Memory B cell (primary cell): ENCODE measurements around the gene ZBTB22.

ENCODE experiments used
- ATAC-seq: fragments of 150-1000 bp; cut with Tn5 transposase; 2 replicates; pipeline ENCODE4 v1.10.0; 2021; ENCODE audit warnings: low read depth, mild to moderate bottlenecking, moderate library complexity
- DNase-seq, 2 donors: peaks; one replicate each; pipeline ENCODE4 v3.0.0; 2022; ENCODE audit warnings: low spot score in 2 of 2
- H3K27ac Mint-ChIP-seq: one replicate; pipeline ENCODE4 v1.8.0; 2022; ENCODE audit warnings: mild to moderate bottlenecking, moderate library complexity, mixed read lengths
- H3K27me3 Mint-ChIP-seq: one replicate; pipeline ENCODE4 v1.8.0; 2022; ENCODE audit warnings: mixed read lengths
- H3K36me3 Mint-ChIP-seq: one replicate; pipeline ENCODE4 v1.8.0; 2022; ENCODE audit warnings: mild to moderate bottlenecking, mixed read lengths
- H3K4me1 Mint-ChIP-seq: one replicate; pipeline ENCODE4 v1.8.0; 2022; ENCODE audit warnings: mixed read lengths
- H3K4me3 Mint-ChIP-seq: one replicate; pipeline ENCODE4 v1.8.0; 2022; ENCODE audit warnings: mild to moderate bottlenecking, moderate library complexity, mixed read lengths
- H3K9me3 Mint-ChIP-seq: one replicate; pipeline ENCODE4 v1.8.0; 2022; ENCODE audit warnings: mixed read lengths

Gene ZBTB22

GRCh38 chr6:33318426-33319073 is 1.0 kb upstream of the ZBTB22 start:
- peak overlapping the region; percentile 100 for H3K27ac Mint-ChIP-seq
- ATAC-seq: no peak
- H3K36me3 Mint-ChIP-seq: peaks cover 31% of the 10 kb centered on the region
- H3K4me3 Mint-ChIP-seq: peak overlapping the region; percentile 99
- peaks cover 61% of the 10 kb centered on the region for H3K4me1 Mint-ChIP-seq
- no peak for DNase-seq
- H3K27me3 Mint-ChIP-seq: no peaks in the 10 kb centered on the region
- H3K9me3 Mint-ChIP-seq: no peaks in the 10 kb centered on the region

- Mint-ChIP-seq H3K4me3 (peak overlapping the region; percentile 99), H3K36me3 (peaks cover 37% of the 10 kb centered on the region), H3K4me1 (peaks cover 58% of the 10 kb centered on the region), H3K27ac (peak overlapping the region; percentile 100), H3K9me3 (no peaks in the 10 kb centered on the region), H3K27me3 (no peaks in the 10 kb centered on the region)
- DNase-seq (no peak), ATAC-seq (no peak)
Measured at GRCh38 chr6:33317419-33317668, 200 bp downstream of the ZBTB22 start.

- no peaks in the 10 kb centered on the region for H3K9me3 Mint-ChIP-seq
- no peaks in the 10 kb centered on the region for H3K27me3 Mint-ChIP-seq
- ATAC-seq: no peak
- H3K36me3 Mint-ChIP-seq: peaks cover 34% of the 10 kb centered on the region
- DNase-seq: no peak
- H3K4me3 Mint-ChIP-seq: peak overlapping the region; percentile 99
- peaks cover 58% of the 10 kb centered on the region for H3K4me1 Mint-ChIP-seq
- peak overlapping the region; percentile 100 for H3K27ac Mint-ChIP-seq
Measured at GRCh38 chr6:33316603-33317418, 733 bp downstream of the ZBTB22 start.

GRCh38 chr6:33315793-33316602 is 1.5 kb downstream of the ZBTB22 start:
- ATAC-seq (no peak), DNase-seq (no peak)
- H3K27me3 Mint-ChIP-seq: no peaks in the 10 kb centered on the region
- H3K36me3 Mint-ChIP-seq: peaks cover 34% of the 10 kb centered on the region
- peak overlapping the region; percentile 94 for H3K4me3 Mint-ChIP-seq
- H3K4me1 Mint-ChIP-seq: peaks cover 56% of the 10 kb centered on the region
- H3K27ac Mint-ChIP-seq: peak overlapping the region; percentile 100
- H3K9me3 Mint-ChIP-seq: no peaks in the 10 kb centered on the region

GRCh38 chr6:33314943-33315792 is 2.4 kb downstream of the ZBTB22 start:
- Mint-ChIP-seq H3K27ac (peak overlapping the region; percentile 100), H3K9me3 (no peaks in the 10 kb centered on the region), H3K4me3 (peak overlapping the region; percentile 94), H3K4me1 (peaks cover 53% of the 10 kb centered on the region), H3K27me3 (no peaks in the 10 kb centered on the region), H3K36me3 (peaks cover 29% of the 10 kb centered on the region)
- DNase-seq: peak; percentile 51 to 59
- peak; percentile 9 for ATAC-seq

- peak; percentile 52 for ATAC-seq
Measured at GRCh38 chr6:33314515-33314942, 3.0 kb downstream of the ZBTB22 start.

GRCh38 chr6:33313709-33314514 is 3.6 kb downstream of the ZBTB22 start, which contains the start of gene TAPBP:
TSS of gene TAPBP (minus strand) at chr6:33314078. CDS start at chr6:33314041, 37 bp downstream.
- Mint-ChIP-seq H3K4me3 (peak within 1 kb of the TSS; percentile 94), H3K27me3 (no peaks in the 10 kb centered on the region), H3K4me1 (peaks cover 41% of the 10 kb centered on the region), H3K27ac (peak within 1 kb of the TSS; percentile 100), H3K36me3 (peaks cover 20% of the 10 kb centered on the region), H3K9me3 (no peaks in the 10 kb centered on the region)
- ATAC-seq (peak; percentile 58), DNase-seq (peak; percentile 82 to 92)

More at GRCh38 chr6:33314515-33314942, 3.0 kb downstream of the ZBTB22 start:
- DNase-seq: peak; percentile 70 to 76
- Mint-ChIP-seq H3K36me3 (peaks cover 23% of the 10 kb centered on the region), H3K4me3 (peak overlapping the region; percentile 94), H3K27ac (peak overlapping the region; percentile 100), H3K27me3 (no peaks in the 10 kb centered on the region), H3K9me3 (no peaks in the 10 kb centered on the region), H3K4me1 (peaks cover 47% of the 10 kb centered on the region)

- Mint-ChIP-seq H3K27me3 (no peaks in the 10 kb centered on the region), H3K27ac (peak overlapping the region; percentile 100), H3K4me1 (peaks cover 40% of the 10 kb centered on the region), H3K36me3 (peaks cover 19% of the 10 kb centered on the region), H3K9me3 (no peaks in the 10 kb centered on the region), H3K4me3 (peak overlapping the region; percentile 94)
- ATAC-seq: peak; percentile 3
- peak in 1 of 2 donors; percentile 62 for DNase-seq
Measured at GRCh38 chr6:33313105-33313708, 4.3 kb downstream of the ZBTB22 start.

- Mint-ChIP-seq H3K4me3 (peak overlapping the region; percentile 94), H3K36me3 (peaks cover 17% of the 10 kb centered on the region), H3K27me3 (no peaks in the 10 kb centered on the region)
Measured at GRCh38 chr6:33312361-33313104, 5.0 kb downstream of the ZBTB22 start.

GRCh38 chr6:33306356-33306755 is 11.2 kb downstream of the ZBTB22 start:
- DNase-seq (no peak), ATAC-seq (no peak)
- Mint-ChIP-seq H3K4me3 (peak overlapping the region; percentile 4), H3K9me3 (no peaks in the 10 kb centered on the region), H3K27ac (peak overlapping the region; percentile 84), H3K4me1 (peaks cover 30% of the 10 kb centered on the region), H3K27me3 (no peaks in the 10 kb centered on the region), H3K36me3 (peaks cover 27% of the 10 kb centered on the region)

More at GRCh38 chr6:33312361-33313104, 5.0 kb downstream of the ZBTB22 start:
- no peaks in the 10 kb centered on the region for H3K9me3 Mint-ChIP-seq
- DNase-seq: peak; percentile 59 to 77
- peak; percentile 40 for ATAC-seq
- H3K27ac Mint-ChIP-seq: peak overlapping the region; percentile 100
- peaks cover 41% of the 10 kb centered on the region for H3K4me1 Mint-ChIP-seq

- peak overlapping the region; percentile 70 for H3K27ac Mint-ChIP-seq
- no peaks in the 10 kb centered on the region for H3K9me3 Mint-ChIP-seq
- H3K27me3 Mint-ChIP-seq: no peaks in the 10 kb centered on the region
- peaks cover 28% of the 10 kb centered on the region for H3K4me1 Mint-ChIP-seq
- ATAC-seq (no peak), DNase-seq (no peak)
- no peak overlapping the region for H3K4me3 Mint-ChIP-seq
- peaks cover 29% of the 10 kb centered on the region for H3K36me3 Mint-ChIP-seq
Measured at GRCh38 chr6:33305052-33305451, 12.5 kb downstream of the ZBTB22 start.

- ATAC-seq: no peak
- Mint-ChIP-seq H3K9me3 (no peaks in the 10 kb centered on the region), H3K27me3 (no peaks in the 10 kb centered on the region), H3K27ac (peak overlapping the region; percentile 49), H3K36me3 (peaks cover 33% of the 10 kb centered on the region), H3K4me3 (no peak overlapping the region), H3K4me1 (peaks cover 35% of the 10 kb centered on the region)
- DNase-seq: no peak
Measured at GRCh38 chr6:33304216-33304615, 13.3 kb downstream of the ZBTB22 start.
